Stimulated activated CD8-positive, alpha-beta memory T cell treated with anti-CD3 and anti-CD28 coated beads, Interleukin-7, amount 100 ng/mL, for 24 hours (primary cell): ENCODE data around the gene ZNF285.
"Not testable (repeated sequence)": the region's sequence is repeated elsewhere in the genome, so short reads cannot be mapped to it uniquely, and the experiment has no call there.

Experiments used
- DNase-seq: peaks from one replicate; pipeline ENCODE4 v3.0.0-alpha.2; 2020; ENCODE audit warnings: low read depth

Gene ZNF285

DNA sequence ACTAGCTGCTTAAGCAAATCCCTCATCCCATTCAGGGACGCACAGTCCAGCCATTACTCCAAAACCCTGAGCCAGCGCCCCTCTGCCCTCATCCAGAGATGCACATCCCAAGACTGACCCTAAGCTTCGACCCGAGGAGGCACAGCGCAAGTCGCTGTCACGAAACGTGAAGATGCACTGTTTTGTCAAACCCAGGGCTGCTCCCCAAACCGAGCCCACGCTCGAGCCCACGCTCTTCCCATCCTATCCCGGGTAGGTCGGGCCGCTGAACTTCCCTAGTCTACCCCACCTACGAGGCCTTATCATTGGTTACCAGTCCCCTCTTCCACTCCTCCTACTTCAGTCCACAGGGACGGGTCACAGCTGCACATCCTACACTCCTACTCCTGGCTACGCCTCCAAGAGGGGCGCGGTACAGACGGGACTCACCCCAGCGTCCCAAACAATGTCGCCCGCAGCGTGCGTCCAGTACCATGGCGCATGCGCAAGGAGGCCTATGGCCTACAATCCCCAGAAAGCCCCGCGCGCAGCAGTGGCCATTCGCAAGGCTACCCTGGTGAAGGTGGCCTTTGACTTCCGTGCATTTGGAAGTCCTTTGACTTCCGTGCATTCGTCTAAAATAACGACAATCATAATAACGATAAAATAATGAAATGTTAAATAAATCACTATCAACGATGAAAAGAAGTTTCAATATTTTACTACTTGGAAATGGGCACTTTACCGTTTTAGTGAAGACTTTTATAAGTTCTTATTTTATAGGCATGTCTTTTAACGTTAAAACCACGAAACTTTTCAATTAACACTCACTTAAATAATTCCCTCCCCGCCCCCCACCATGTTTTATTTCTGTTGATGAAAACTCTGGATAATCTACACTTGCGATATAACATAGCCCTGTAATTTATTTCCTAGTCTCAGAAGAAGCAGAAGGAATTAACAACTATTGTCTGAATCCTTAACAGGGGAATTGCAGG, at the start of gene ZNF285:
Gene ZNF285, minus strand, starts transcription at position 470 of the 977 bp plus-strand sequence. CDS start 4,395 bp downstream, outside the sequence.
- peak; percentile 65 for DNase-seq

DNA sequence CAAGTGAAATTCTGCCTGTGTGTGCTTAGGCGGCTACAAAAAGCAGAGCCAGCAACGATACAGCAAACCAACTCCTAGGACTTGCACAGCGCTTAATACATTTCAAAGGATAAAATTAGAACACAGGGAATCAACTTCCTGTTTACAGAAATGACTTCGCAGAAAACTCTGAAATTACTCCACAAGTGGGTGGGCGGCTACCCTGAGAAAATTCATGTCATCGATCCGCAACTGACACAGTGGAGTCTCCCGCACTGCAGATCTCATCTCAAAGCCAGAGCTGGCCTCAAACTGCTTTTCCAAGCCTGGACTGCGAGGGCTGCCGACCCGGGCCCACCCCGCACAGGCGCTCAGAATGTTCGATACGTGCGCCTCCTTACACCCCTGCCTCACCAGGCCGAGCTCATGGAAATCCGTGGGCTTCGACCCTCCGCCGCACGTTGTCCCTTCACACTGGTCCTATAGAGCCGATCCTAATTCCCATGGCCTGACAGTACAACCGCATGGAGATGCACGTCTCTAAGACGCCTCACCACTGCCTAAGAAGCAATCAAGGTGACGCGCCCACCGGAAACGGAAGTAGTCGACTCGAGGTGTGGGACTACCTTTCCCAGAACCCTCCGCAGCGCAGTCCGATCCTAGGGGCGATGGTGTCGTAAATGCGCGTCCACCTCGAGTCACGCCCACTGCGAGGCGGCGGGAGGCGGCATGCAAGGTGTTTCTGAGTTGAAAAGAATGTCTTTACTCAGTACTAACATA, 46.7 kb upstream of the ZNF285 start, which contains the start of gene ZNF229:
Gene ZNF229, minus strand, starts transcription at position 557 of the 759 bp plus-strand sequence. CDS start 5,625 bp downstream, outside the sequence.
- peak; percentile 55 for DNase-seq

DNA sequence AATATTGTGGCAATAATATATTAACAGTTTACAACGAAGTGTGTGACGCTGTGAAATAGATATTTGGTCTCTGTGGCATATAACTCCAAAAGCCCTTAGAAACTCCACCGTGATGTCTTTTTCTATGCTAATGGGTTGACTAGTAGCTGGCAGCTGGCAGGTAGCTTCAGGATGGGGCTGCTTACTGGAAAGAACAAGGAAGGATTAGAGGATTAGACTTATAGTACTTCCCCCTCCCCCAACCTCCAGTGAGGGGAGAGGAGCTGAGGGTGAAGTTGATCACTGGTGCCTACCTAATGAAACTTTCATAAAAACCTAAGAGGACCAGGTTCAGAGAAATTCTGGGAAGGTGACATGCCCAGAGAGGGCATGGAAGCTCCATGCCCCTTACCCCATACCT, 37.0 kb upstream of the ZNF285 start:
- DNase-seq = no peak

DNA sequence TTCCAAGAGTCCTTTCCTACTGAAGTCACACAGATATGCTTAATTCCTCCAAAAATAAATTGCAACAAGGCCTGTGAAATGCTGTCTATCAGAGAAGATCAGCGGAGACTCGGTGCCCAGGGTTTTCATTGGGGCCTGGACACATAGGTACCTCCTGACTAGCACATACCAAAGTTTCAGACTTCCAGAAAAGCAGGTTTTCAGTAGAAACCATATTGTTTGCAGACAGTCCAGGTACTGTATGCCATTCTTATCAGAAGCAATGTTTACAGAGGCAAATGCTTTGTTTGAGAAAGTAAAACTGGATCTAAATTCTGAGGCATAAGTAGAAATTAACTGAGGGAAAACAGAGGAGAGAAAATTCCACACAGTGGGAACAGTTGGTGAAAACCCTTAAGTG, 34.0 kb upstream of the ZNF285 start:
- no peak for DNase-seq

DNA sequence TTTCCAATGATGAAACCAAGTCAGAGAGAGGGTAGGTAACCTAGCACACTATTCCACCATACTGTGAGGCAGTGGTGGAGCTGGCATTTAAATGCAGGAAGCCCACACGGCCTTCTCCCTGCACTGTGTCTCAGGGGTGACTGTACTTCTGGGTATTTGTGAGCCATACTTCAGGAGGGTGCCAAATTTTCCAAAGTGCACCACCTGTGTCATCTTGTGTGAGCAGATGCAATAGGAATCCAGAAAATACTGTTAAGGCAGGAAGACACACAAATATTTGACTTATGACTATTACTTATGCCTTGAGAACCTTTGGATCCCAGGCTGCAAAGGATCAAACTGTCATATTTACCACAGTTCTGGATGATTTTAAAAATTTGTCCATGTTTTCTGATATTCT, 29.5 kb upstream of the ZNF285 start:
- DNase-seq = no peak

DNA sequence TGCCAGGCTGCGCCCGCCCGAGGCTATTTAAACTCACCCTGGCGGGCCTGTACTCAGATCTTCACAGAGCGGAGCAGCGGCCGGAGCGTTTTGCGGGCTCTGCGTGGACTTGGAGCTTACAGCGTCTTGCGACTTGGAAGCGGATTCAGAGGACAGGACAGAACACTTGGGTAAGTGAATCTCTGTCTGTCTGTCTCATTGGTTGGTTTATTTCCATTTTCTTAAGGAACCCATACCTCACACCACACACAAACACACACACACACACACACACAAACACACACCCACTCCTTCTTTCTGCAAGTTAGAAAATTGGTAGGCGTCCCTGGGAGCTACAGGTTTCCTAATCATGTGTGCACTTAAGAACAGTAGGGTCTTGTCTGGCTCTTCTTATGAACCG, 14.1 kb upstream of the ZNF285 start:
- not testable (repeated sequence) for DNase-seq

DNA sequence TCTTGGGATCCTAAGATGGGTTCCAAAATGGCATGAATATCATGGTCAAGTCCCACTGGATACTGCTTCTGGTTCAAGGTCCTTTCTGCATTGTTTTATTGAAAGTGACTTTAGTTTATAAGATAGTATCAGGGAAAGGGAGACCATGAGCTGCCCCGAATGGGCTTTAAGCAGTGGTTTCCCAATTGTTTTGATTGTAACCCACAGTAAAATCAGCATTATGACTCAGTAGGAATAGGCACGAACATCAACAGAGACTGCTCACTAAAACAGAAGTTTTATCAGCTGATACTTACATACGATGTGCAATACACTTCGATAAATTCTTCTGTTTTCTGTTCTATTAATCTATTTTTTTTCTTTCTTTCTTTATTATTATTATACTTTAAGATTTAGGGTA, 12.1 kb downstream of the ZNF285 start:
- DNase-seq = not testable (repeated sequence)

DNA sequence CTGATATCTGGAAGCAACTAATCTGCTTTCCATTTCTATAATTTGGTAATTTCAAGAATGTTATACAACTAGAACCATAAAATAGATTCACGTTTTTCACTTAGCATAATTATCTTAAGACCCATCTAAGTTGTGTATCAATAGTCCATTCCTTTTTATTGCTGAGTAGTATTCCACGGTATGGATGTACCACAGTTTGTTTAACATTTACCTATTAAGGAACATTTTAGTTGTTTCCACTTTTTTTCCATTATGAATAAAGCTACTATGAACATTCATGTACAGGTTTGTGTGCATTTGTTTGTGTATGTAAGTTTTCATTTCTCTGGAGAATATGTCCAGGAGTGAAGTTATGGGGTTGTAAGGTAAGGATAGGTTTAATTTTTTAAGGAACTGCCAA, 26.6 kb downstream of the ZNF285 start:
- no peak for DNase-seq

DNA sequence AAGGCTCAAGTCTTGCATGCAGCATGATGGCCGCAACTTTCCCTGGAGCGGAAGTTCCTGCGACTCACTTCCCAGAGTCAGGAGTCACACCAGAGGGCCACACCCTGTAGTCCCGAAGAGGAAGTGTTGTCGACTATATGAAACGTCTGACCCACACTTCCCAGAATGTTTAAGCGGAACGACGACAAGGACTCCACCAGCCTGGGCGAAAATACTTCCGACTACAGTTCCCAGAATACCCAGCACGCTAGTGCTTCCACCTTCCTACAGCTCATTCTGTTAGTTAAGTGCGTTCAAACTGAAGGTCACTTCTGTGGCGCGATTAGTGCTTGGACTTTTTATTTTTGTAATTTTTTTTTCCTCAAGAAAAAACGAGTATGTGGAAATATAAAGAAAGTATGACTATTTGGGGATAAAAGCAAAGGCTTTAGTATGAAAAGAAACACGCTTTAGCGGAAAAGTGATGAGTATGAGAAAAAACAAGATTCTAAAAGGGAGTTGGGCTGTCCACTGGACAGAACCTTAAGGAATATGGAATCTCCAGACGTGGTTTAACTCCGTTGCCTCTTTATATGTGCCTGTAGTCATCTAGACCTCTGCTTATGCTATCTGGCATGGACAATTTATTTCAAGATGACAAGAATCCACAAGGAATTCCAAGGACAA, 29.5 kb downstream of the ZNF285 start:
- DNase-seq = no peak

DNA sequence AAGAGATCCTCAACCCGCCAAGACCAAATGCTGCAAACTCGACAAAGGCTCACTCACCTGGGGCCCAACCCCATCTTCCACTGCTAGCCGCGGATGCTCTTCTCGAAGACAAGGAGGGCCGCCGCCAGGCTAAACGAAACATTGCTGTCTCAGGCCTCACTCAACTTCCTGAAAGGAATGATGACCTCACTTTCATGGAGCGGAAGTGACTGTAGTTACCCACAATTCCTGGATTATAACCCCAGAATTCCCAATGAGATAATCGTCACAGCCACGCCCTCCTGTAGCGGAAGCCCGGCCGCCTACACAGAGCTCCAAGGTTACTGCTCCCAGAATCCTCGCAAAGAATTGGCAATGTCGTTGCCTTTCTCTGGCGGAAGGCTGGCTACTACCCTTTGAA, 34.4 kb downstream of the ZNF285 start:
- no peak for DNase-seq

DNA sequence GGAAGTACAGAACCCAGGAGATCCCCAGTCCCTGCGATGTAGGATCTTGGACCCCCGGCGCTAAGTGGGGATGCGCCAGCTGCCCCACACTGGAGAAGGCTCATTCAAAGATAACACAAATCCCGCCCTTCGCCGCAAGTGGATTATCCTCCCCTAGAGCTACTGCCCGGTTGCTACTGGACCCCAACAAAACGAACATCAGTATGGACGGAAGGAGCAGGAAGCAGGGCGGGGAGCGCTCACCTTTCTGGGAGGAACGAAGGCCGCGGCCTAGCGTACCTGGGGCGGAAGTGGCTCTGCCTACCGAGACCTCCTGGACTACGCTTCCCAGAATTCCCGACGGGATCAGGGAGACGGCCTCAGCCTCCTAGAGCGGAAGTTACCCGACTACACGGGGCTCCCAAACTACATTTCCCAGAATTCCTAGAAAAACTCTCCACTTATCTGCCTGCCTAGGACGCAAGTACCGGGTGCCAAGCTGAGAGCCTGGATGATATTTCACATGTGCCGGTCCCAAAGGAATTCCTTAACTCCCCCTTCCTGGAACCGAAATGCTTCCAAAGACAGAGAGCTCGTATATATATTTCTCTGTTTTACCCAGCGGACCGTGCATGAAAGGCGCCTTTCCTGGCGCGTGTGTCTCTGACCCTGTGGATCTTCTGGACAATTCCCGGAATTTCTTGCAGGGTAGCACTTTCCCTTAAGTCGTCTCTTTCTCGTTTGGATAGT, 44.9 kb downstream of the ZNF285 start, which contains the start of gene ZNF112:
Gene ZNF112, minus strand, starts transcription at position 298 of the 729 bp plus-strand sequence. CDS start 16,141 bp downstream, outside the sequence.
- DNase-seq = no peak

DNA sequence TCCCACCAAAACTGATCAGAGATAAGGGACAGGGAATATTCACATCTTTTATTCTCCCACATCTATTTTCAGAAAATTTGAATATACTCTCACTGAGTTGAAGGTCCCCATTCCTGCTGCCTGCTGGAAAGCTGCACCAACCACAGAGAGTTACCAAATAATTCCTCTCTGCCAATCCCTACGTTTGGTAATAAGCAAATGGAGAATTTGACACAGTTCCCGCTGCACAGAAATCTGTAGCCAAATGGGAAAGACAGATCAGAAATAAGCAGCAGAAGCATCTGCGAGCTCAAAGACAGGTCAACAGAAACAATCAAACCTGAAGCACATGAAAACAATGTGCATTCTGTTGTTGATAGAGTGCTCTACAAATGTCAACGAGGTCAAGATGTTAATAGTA, 54.9 kb downstream of the ZNF285 start:
- no peak for DNase-seq

DNA sequence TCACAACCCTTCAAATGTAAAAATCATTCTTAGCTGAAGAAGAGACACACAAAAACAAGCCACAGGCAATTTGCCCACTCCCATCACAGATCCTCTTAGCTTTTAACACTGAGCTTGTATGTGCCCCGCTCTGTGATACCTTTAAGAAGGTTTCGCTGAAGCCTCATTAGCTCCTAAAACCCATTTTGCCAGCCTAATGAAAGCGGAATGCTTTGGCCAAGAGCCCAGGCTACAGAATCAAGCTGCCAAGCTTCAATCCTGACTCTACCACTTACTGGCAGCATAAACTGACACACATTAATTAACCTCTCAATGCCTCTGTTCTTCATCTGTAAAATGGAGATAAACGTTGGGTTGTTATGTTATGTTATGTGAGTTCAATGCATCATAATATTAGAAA, 55.4 kb downstream of the ZNF285 start:
- DNase-seq = no peak

DNA sequence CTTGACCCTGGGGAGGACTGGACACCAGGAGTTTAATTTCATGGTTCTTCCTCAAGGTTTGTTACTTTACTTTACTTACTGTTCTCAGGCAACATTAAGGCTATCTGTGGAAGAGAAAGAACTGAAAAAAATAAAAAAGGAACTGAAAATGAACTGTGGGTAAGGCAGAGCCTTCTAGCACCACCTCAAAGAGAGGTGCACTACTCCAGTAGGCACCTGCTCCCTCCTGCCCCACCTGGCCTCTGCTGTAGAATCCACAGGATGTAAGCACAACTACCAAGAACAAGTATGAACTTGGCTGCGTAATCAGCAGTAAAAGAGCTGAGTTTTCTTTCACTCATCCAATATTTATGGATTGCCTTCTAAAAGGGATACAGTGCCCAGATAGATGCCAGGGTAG, 57.2 kb downstream of the ZNF285 start:
- DNase-seq = no peak

DNA sequence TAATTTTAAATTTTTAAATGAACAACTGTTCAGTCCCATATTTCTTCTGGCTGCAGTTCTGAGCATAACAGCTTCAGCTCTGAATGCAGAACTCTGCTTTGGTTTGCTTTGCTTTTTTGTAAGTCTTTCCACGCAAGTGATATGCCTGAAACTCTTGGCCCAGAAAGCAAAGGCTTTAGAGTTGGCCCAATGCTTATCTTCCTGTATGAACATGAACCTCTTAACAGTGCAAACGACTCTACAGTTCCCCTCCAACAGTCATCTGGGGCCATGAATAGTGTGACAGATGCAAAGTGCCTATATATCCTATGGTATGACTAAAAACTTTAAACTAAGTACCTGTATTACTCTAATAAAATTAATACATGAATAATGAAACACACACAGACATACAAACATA, 59.6 kb downstream of the ZNF285 start:
- no peak for DNase-seq

DNA sequence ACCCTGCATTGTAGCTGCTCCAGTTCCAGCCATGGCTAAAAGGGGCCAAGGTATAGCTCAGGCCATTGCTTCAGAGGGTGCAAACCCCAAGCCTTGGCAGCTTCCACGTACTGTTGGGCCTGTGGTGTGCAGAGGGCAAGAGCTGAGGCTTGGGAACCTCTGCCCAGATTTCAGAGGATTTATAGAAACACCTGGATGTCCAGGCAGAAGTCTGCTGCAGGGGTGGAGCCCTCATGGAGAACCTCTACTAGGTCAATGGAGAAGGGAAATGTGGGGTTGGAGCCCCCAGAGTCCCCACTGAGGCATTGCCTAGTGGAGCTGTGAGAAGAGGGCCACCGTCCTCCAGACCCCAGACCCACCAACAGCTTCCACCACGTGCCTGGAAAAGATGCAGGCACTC, 66.8 kb downstream of the ZNF285 start:
- DNase-seq = not testable (repeated sequence)
